CD1c-positive myeloid dendritic cell (primary cell): ENCODE measurements around the gene PI16.

Experiments
- DNase-seq: peaks from one replicate; pipeline ENCODE4 v3.0.0-alpha.2; 2016; ENCODE audit errors: extremely low spot score

Gene PI16, protein sequence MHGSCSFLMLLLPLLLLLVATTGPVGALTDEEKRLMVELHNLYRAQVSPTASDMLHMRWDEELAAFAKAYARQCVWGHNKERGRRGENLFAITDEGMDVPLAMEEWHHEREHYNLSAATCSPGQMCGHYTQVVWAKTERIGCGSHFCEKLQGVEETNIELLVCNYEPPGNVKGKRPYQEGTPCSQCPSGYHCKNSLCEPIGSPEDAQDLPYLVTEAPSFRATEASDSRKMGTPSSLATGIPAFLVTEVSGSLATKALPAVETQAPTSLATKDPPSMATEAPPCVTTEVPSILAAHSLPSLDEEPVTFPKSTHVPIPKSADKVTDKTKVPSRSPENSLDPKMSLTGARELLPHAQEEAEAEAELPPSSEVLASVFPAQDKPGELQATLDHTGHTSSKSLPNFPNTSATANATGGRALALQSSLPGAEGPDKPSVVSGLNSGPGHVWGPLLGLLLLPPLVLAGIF

DNA sequence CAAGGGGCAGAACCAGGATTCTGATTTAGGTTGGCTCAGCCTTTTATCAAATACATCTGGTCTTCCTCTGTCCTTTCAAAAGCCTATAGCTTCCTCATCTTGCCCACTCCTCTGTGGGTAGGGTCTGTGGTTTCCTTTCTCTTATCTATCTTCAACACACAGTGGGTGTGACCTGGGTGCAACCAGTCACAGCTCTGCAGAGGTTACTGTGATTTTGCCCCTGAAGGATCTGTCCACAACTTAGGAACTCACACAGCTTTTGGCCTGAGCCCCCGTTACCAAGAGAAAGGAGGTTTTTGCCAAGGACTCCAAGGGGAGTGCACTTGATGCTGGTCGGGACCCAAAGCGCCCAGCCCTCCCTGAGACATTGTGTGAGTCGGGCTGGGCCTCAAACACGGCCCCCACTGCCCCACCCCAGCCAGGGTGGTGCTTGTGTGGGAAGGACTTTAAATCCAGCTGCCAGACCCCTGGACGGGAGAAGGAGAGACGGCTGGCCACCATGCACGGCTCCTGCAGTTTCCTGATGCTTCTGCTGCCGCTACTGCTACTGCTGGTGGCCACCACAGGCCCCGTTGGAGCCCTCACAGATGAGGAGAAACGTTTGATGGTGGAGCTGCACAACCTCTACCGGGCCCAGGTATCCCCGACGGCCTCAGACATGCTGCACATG is at the start of gene PI16:
PI16 (plus strand) TSS at position 477 of the 670 bp plus-strand sequence; CDS start at position 500, 23 bp downstream.
- peak; percentile 8 for DNase-seq

DNA sequence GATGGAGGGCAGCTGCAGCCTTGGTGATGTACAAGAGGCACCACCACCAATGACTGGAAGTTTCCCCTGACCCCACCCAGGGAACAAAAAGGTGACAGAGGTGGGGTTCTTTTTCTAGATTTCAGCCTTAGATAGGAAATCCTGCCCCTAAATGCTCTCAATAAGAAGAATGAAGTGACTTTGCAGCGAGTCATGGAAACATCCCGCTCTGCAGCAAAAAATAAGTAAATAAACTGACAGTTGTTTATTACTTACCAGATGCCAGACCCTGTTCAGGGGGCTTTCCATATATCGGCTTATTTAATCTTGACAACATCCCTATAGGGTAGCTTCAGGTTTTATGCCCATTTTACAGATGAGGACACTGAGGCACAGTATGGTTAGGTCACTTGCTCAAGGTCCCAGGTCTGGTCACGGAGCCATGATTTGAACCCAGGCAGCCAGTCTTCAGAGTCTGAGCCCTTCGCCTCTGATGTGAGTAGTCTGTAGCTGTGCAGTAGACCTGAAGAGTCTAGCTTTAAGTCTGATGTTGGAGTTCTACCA is 49.6 kb upstream of the PI16 start:
- no peak for DNase-seq

DNA sequence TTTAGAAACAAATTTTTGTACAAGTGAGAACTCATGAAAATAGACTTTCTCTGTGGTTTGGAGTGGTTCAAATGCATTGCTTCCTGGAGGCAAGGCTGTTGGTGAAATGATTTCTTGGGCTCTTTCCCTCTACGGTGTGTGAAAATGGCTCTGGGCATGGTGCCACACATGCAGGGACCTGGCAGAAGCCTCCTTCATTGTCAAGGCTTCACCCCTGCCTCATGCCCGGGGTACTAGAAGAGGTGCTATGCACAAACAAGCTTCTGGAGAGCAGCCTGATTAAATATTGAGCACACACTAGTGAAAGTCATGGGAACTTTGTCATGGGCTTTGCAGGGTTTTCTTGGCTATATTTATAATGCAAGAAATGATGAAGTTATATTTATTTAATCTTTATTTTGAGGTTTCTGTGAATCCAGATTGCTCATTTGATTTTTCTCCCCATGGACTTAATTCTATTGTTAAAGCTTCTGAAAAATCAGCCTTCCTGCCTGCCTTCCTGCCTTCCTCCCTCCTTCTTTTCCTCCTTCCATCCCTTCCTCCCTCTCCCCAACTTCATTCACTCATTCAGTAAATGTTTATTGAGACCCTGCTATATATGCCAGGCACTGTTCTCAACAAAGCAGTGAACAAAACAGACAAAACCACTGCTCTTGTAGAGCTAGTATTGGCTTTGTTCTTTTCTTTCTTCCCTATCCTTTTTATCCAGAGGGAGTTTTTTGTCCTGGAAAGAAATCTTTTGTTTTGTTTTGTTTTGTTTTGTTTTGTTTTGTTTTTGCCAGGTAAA is 47.8 kb upstream of the PI16 start:
- DNase-seq, result no peak

DNA sequence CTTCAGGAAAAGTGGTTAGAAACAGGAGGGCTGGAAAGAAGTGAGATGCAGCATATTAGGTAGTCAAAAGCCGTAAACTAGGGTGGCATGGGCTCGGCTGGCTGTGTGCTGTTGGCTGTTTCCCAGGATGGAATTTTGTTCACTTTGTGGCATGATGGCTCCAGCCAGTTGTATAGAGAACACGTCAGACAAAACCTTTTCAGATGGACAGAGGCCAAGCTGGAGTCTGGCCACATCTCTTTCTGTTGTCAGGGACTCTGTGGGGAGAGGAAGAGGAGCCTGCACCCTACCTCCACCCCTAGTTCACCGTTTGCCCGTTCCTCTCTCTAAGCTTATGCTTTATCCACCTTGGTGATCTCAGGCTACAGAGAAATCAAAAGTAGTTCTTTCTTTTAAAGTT is 46.8 kb upstream of the PI16 start:
- DNase-seq, result no peak

DNA sequence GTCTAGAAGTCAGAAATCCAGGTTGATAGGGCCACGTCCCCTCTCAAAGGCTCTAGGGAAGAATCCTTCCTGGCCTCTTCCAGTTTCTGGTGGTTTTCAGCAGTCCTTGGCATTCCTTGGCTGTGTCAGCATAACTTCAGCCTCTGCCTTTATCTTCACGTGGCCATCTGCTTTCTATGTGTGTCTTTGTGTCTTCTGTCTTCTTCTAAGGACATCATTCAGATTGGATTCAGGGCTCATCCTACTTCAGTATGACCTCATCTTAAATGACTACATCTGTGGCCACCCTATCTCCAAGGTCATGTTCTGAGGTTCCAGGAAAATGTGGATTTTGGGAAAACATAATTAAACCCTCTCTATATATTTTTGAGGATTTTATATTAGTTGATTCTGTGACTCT is 45.8 kb upstream of the PI16 start:
- DNase-seq, result no peak

DNA sequence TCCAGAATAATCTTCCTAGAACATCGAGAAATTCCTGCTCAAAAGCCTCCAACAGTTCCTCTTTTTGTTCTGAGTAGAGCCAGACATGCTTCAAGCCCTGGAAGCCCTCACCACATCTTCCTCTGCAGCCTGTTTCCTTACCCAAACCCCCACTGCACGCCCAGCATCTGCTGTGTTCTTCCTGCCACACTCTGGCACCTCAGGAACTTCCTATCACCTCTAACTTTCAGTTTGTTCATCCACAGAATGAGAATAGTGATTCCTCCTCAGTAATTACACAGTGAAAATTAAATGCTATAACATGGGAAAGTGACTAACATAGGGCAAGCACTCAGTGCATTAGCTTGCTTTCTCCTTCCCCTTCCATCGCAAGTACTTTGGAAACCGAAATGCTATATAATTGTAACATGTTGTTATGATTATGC is 42.5 kb upstream of the PI16 start:
- DNase-seq, result peak; percentile 33

DNA sequence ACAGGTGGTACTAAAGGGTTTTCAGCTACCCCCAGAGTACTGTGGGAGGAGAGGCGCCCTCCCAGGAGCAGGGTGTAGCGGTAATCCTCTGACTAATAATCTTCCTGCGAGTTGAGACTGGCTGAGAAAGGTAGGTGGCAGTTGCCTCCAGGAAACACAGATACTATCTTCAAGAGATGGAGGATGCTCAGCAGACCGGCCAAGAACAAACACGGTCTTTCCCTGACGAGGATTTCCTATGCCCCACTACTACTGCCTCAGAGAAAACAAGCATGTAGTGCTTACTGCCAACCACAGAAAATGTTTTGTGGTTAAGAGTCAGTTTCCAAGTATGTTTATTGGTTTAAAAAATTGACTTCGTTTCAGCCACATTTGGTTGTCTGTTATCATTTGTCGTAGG is 42.0 kb upstream of the PI16 start:
- peak; percentile 3 for DNase-seq

DNA sequence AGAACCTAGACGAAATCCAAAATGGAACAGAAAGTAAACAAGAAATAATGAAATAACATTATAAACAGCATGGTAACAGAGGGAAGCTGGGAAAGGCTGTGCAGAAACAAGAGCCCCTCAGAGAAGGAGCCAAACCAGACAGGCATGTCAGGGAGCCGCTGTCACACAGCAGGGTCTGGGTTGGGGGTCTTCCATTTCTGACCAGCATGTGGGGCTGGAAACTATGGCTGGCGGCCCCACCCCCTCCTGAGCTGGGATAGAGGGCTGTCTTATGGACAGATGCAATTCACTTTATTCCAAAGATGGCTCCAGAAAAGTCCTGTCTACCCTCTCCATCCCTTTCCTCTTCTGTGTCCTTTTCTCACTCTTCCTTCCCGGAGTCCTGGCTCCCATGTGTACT is 41.5 kb upstream of the PI16 start:
- DNase-seq, result no peak

DNA sequence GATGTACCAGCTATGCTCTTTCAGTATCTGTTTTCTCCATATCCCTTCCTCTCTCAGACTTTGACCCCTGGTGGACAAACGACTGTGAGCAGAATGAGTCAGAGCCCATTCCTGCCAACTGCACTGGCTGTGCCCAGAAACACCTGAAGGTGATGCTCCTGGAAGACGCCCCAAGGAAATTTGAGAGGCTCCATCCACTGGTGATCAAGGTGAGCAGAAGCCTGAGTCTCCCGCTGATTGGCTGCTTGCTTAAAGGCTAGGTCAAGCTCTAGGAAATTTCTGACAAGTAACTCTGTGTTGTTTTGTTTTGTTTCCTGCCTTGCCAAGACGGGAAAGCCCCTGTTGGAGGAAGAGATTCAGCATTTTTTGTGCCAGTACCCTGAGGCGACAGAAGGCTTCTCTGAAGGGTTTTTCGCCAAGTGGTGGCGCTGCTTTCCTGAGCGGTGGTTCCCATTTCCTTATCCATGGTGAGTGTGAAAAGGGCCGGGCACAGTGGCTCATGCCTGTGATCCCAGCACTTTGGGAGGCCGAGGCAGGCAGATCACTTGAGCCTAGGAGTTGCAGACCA is 40.2 kb upstream of the PI16 start:
- DNase-seq, result peak; percentile 6

DNA sequence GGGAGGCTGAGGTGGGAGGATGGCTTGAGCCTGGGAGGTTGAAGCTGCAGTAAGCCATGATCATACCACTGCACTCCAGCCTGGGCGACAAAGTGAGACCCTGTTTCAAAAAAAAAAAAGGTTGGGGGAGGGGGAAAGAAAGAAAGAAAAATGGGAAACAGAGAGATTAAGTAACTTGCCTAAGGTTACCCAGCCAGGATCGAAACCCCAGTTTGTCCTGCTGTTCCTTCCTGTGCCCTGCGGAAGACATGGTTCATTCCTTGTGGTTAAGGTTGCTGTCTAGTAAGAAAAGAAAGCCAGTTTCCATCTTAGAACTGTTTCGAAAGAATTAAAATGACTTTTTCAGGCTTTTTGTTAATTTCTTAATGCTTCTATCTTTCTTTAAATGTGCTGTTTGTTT is 38.9 kb upstream of the PI16 start:
- no peak for DNase-seq

DNA sequence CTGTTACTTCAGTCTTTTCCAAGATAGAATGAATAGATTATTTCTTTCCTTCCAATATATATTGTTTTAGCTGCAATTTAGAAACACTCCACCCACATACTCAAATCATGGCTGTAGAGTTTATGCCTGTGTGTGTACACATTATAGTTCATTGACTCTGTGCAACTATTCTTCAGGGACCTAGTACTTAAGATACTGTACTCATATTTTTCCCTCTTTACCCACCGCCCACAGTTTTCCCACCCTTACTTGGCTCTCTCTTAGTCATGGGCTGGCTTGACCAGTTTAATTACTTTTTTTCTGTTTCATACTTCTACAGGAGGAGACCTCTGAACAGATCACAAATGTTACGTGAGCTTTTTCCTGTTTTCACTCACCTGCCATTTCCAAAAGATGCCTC is 38.4 kb upstream of the PI16 start:
- DNase-seq, result no peak

DNA sequence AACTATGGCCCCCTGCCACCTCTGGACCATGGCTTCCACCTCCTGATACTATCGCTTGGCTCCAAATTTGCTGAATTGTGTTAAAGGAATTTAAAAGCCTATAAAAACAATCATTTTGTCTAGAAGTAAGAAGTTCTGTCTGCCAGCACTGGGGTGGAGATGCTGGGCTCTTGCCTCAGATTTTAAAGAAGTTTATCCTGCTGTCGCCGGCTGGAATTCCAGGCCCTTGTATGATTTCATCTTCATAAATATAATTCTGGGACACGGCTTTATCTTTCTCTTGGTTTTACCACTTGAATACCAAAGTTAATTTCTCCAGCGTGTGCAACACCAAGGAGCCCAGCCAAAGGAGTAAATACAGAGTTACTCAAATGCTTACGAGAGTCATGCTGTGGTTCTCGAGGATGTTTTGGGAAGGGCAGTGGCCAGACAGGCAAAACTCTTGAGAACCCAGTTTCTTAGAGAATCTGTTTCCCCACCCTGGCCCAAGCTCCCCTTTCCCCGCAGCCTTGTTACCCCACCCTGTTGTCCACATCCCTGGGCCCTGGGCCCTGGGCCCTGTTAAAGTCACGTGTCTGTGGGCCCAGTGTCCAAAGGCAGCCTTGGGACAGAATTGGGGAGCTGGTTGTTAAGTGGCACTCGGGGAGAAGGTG is 36.9 kb upstream of the PI16 start:
- no peak for DNase-seq

DNA sequence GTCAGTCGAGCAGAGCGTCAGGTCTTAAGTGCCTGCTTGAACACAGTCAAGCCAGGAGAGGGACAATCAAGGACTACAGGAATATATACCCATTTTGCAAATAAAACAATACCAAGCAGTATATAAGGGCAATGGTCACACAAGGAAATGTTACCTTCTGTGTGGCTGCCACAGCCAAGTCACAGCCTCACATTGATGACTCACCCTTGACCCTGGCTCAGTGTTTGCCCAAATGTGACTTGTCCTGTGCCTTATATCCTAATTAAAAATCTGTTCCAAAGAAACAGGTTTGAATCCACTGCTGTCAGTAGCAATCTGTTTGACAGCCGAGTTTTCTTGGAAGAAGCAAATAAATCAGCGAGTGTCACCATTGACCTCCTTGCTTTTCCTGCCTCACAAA is 34.5 kb upstream of the PI16 start:
- DNase-seq, result no peak

DNA sequence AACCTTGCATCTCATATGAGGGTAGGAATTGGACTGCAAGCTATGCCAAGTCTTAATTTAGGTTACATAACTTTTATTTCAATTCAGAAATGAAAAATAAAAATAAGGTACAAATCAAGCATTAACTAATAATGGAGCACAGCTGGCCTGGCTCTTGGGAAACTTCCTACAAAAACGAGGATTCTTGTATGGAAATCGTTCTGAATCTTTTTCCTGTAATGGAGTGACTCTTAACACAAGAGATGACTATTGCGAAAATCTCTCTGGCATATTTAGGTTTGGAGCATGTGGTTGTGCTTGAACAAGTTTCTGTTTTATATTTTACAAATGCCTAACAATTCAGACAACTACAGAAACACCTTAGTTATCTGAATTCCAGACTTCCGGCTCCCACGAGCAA is 34.0 kb upstream of the PI16 start:
- DNase-seq, result no peak

DNA sequence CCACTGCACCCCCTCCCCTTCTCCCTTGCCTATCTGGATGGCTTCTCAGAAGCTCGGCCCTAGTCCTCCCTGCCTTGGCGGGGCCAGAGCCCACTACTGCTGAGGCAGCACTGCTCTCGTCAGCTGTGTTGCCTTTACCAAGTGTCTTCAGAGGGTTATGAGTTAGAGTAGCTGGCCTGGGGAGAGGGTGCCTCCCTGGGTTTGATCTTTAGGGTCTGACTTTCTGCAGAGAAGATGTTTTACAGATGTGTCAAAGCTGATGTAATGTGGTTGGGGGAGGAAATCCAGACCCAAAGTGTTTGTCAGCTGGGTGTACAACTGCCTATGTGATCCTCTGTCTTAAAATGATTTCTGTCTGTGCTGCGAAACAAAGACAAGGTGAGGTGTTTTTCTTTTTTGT is 30.4 kb upstream of the PI16 start:
- DNase-seq, result no peak

DNA sequence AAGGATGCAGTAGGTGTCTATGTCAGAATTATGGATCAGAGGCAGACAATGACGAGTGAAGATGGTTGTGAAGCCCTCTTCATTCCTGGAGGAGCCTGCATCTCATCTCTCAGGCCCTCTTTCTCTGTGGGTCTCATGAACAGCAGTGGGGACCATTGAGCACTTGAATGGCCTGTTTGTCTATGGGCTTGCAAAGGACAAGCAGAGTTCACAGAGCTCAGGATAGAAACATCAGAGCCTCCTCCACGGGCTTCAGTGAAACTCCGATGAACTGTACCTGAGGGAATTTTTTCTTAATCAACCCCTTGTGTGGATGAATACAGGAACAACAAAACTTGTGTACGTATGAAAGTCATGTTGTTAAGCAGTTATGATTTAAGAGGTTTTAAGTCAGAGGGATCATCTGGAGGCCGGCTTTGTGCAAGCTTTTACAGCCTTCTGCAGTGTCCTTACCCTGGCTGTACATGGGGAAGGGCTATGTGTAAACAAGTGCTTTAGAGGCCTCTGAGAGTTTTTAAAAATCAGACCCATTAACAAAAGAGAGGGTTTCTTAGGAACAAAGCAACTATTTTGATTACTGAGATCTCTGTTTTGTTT is 29.7 kb upstream of the PI16 start:
- no peak for DNase-seq

DNA sequence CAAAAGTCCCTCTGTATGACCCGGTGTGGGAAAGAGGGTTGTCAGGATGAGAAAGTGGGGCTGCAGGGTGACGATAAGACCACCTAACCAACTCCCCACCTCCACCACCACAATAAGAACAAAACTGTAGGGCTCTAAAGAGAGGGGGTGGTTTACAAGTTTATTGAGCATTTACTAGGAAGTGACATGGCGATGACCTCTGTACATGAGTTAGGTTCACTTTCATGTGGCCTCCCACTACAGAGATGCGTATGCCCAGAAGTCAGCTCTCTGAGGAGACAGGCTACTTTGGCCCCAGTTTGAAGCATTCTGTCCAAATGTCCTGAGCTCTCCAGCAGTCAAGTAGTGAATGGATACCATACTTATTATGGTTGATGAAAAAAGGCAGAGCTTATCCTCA is 28.7 kb upstream of the PI16 start:
- DNase-seq, result no peak

DNA sequence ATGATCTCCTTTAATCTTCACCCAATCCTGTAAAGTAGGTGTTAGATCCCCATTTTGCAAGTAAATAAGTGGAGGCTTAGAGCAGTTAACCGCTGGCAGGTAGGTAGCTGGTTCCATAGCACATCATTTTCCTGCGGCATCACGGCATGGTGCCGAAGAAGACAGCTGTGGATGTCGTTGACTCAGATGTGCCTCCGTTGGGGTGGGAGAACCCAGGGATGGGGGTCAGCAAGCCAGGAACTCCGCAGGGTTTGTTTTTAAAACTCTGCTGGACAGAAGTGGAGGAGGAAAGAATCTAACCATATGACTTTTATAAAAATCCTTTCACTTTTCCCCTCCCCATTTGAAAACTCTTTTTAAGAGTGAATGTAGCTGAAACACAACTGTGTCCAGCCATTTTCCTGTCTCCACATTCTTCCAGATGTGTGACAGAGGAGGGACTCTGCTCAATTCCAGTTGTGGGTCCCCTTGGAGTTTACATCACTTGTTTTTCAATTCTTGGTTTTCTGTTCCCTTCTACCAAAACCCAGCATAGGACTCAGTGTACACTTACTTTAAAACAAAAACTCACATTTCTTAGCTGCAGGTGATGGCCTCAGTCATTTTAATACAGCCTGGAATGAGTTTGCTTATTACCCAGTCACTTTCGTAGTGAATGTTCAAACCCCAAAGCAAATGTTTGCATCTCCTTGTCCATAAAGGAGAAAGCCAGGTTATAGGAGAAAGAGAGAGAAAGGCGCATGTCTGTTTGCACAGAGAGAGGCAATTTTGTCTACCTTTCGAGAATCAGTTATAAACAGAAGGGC is 27.6 kb upstream of the PI16 start:
- no peak for DNase-seq

DNA sequence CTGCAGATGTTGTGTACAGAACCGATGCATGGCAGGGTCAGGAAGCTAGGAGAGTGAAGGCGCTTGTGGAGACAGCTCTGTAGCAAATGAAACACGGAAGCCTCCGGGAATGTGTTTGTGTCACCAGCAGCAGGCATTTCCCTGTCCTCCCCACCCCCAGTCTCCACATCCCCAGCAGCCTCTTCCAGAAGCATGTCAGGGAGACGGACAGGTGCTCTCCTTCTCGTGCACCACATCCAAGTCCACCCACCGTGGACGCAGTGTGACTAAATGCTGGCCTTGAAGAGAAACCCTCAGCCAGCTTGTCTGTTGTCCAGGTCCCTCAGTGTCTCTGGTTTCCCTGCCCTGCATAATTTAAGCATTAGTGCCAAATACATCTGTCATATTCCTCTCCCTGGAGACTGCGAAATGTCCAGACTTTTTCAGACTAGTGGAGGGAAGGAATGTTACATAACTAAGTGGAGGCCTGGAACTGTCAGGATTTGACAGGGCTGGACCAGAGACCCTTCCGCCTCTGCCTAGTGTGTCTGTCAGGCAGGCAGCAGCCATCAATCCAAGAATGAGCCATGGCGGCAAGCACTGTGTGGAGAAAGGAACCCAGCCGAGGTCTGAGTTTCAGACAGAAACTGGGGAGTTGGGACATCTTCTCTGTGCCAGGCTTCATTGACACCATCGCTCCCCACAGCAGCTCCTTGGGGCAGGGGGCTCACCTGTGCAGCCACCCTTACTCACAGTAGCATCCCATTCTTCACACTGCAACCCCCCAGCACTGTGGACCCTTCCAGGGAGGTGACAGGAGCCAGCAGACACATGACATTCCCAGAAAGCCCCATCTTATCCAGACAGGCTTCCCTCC is 26.6 kb upstream of the PI16 start:
- DNase-seq, result no peak
